BJ (cell line): ENCODE results near the gene COG3. TPM values are rescaled to one million over a fixed set of nuclear protein-coding genes. Genes with fewer than 3 reads are reported as not detected.
"Not testable (repeated sequence)": the region's sequence is repeated elsewhere in the genome, so short reads cannot be mapped to it uniquely, and the experiment has no call there.

Source experiments
- CTCF ChIA-PET: fragments of 350-600 bp; formaldehyde crosslinking; extraction: SDS; loops from one replicate; lab custom pipeline; 2021; ENCODE audit warnings: antibody characterized with exemption, inconsistent platforms; lab: Yijun Ruan, JAX
- POLR2A ChIA-PET: fragments of 300-600 bp; sonication (Branson Sonifier 250); formaldehyde crosslinking; extraction: SDS; loops from one replicate; lab custom pipeline; 2021; ENCODE audit warnings: antibody characterized with exemption; lab: Charles Lee
- DNase-seq: peaks from one replicate; pipeline ENCODE4 v3.0.0-alpha.2; 2011; ENCODE audit warnings: low read depth
- H3K27me3 ChIP-seq: 2 replicates; pipeline ENCODE4 v1.6.0; 2011; ENCODE audit warnings: low read length; ENCODE audit not compliant: control insufficient read depth, insufficient read depth
- H3K36me3 ChIP-seq: 2 replicates; pipeline ENCODE4 v1.5.1; 2011; ENCODE audit warnings: low read length; ENCODE audit not compliant: control insufficient read depth, insufficient read depth
- H3K4me3 ChIP-seq: 2 replicates; pipeline ENCODE4 v1.5.1; 2011; ENCODE audit warnings: low read depth, mild to moderate bottlenecking, control low read depth, low read length
- polyA plus RNA-seq: library from polyadenylated mRNA; depleted of rRNA; stranded (reverse); fragments of >200 nt; gene quantifications from 2 replicates; pipeline ENCODE4 v1.2.3, GENCODE V29; 2011
- TF ChIP-seq, protein P1 (sequence below): IDR thresholded peaks from 2 replicates; pipeline ENCODE4 v1.5.1; 2011; ENCODE audit warnings: low read depth, mild to moderate bottlenecking, control low read depth, inconsistent platforms, low read length, moderate library complexity; ENCODE audit not compliant: insufficient read depth

Gene COG3
- polyA plus RNA-seq, 1 experiment: 13.9 TPM

DNA sequence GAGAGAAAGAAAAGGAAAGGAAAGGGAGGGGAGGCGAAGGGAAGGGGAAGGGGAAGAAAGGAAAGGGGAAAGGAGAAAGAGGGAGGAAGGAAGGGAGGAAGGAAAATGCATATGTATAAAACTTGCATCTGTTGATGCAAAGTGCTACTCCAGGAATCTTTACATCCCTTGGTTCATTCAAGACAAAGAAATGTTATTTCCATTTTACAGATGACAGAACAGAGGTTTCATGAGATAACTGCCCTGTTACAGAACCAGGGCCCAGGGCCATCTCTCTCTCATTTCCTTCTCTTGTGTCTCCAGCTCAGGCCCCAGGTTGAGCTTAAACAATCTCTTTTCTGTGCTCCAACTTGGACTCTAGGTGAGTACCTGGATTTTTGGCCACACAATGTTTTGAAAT lies 44.8 kb upstream of the COG3 start:
- ChIA-PET POLR2A (no interaction called here), CTCF (no interaction called here)
- TF ChIP-seq, protein P1, sequence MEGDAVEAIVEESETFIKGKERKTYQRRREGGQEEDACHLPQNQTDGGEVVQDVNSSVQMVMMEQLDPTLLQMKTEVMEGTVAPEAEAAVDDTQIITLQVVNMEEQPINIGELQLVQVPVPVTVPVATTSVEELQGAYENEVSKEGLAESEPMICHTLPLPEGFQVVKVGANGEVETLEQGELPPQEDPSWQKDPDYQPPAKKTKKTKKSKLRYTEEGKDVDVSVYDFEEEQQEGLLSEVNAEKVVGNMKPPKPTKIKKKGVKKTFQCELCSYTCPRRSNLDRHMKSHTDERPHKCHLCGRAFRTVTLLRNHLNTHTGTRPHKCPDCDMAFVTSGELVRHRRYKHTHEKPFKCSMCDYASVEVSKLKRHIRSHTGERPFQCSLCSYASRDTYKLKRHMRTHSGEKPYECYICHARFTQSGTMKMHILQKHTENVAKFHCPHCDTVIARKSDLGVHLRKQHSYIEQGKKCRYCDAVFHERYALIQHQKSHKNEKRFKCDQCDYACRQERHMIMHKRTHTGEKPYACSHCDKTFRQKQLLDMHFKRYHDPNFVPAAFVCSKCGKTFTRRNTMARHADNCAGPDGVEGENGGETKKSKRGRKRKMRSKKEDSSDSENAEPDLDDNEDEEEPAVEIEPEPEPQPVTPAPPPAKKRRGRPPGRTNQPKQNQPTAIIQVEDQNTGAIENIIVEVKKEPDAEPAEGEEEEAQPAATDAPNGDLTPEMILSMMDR: no peak
- Histone ChIP-seq H3K27me3 (no peaks in the 10 kb centered on the region), H3K4me3 (no peak overlapping the region), H3K36me3 (no peaks in the 10 kb centered on the region)
- DNase-seq: no peak

DNA sequence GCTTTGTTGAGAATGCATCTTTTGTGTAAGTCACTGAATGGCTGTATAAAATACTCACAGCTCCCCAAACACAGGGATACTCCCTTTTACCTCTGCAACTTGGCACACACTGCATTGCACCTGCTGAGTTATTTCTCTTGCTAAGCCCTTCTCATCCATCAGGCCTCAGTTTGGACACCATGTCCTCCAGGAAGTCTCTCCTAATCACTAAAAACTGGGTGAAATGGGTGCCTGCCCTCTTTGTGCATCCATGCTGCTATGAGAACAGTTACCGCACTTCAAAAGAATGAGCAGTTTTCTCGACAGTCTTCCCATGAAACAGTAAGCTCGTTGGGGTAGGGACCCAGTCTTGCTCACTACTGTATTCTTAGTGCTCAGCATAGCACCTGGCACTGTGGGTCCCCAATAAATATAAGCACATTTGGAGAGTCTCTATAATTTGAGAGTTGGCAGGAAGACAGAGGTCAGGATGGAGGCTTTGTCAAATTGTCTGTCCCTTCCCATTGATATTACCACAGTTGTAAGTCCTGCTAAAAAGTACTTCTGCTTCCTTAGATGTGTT lies 41.9 kb upstream of the COG3 start:
- H3K36me3 ChIP-seq: no peaks in the 10 kb centered on the region

DNA sequence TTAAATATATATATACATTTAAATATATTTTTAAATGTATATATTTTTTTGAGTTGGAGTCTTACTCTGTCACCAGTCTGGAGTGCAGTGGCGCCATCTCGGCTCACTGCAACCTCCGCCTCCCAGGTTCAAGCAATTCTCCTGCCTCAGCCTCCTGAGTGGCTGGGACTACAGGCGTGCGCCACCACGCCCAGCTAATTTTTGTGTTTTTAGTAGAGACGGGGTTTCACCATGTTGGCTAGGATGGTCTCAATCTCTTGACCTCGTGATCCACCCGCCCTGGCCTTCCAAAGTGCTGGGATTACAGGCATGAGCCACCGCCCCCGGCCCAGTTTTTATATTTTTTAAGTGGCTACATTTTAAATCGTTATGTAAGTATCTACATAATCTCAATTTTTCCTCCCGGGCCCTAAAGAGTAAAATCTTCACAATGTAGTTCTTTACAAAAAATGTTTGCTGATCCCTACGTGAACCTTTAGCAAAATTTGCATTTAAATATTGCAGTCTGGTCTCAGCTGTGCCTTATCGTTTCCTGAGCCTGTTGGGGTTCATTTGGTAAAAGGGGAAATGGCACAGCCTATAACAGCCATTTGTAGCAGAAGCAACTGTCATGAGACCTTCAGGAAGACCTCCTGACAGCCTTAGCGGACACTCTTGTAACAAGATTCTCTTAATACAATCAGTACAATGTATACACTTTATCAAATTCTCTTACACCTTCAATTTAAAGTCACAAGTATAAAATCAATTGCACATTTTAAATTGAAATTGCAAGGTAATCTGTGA lies 38.5 kb upstream of the COG3 start:
- CTCF ChIA-PET: not testable (repeated sequence)

More for the DNA sequence above, 41.9 kb upstream of the COG3 start:
- Histone ChIP-seq H3K4me3 (no peak overlapping the region), H3K27me3 (no peaks in the 10 kb centered on the region)
- TF ChIP-seq, protein P1: no peak
- ChIA-PET POLR2A (no interaction called here), CTCF (no interaction called here)
- no peak for DNase-seq

DNA sequence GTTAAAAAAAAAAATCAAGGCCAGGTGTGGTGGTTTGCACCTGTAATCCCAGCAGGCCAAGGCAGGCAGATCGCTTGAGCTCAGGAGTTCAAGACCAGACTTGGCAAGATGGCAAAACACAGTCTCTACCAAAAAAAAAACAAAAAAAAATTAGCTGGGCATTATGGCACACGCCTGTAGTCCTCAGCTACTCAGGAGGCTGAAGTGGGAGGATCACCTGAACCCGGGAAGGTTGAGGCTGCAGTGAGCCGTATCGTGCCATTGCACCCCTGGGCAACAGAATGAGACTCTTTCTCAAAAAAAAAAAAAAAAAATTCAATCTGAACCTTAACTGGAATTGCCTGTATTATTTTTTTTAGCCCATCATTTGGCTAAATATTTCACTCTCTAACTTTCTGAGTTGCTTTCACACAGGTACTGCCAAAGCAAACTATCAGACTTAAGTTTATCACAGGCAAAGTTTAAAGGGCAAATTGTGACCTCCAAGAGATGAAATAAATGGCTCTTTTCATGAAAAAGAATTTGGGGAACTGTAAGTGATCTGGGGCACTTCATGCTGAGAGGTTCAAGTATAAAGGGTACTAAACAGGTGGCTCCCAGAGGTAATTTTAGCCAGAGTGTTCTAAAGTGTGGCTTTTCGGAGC lies 31.9 kb upstream of the COG3 start:
- no peaks in the 10 kb centered on the region for H3K36me3 ChIP-seq
- CTCF ChIA-PET: no interaction called here

More for the DNA sequence above, 38.5 kb upstream of the COG3 start:
- H3K4me3 ChIP-seq, H3K36me3 ChIP-seq, POLR2A ChIA-PET, DNase-seq, H3K27me3 ChIP-seq: not testable (repeated sequence)

DNA sequence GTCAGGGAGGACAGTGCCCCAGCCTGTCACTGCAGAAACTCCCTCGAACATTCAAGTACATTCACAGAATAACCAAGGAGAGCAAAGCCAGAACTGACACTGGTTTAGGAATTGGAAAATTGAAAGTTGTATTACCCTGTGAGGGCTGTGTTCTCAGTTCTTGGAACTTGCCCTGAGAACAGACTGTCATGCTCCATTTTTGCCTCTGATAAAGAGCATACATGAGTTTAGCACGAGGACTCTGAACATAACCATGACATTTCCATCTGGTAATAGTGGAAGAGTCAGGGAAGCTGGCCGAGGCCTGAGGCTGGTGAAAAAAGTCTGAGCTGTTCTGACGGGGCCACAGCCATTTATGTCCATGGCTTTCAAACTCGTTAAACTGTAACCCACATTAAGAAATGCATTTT lies 31.4 kb upstream of the COG3 start:
- Histone ChIP-seq H3K27me3 (no peaks in the 10 kb centered on the region), H3K36me3 (no peaks in the 10 kb centered on the region), H3K4me3 (no peak overlapping the region)
- POLR2A ChIA-PET: no interaction called here
- TF ChIP-seq, protein P1: no peak
- DNase-seq: no peak
- CTCF ChIA-PET: interaction anchor here (0.6 kb wide), 1 partner anchor 299 kb away, joined by 3 read pairs; no protein-coding TSS in a partner anchor

More for the DNA sequence above, 31.9 kb upstream of the COG3 start:
- DNase-seq: no peak
- POLR2A ChIA-PET: no interaction called here
- H3K27me3 ChIP-seq: no peaks in the 10 kb centered on the region
- TF ChIP-seq, protein P1: no peak
- no peak overlapping the region for H3K4me3 ChIP-seq
